Body of pancreas (tissue), 4 donors: Measurements from ENCODE around the gene TNP2.

Experiments
- CTCF ChIP-seq, 7 experiments: fragments of 450-650 bp in 4 of 7; fragments of 200-600 bp in 3 of 7; sonication (generic) in 3 of 7; IDR thresholded peaks; one replicate each; pipeline ENCODE4 v1.5.1; 2016 to 2019; ENCODE audit warnings: antibody characterized with exemption in 7 of 7
- POLR2A ChIP-seq, 3 donors: fragments of 450-650 bp; IDR thresholded peaks; one replicate each; pipeline ENCODE4 v1.6.1; 2016; ENCODE audit warnings: antibody characterized with exemption in 3 of 3, mild to moderate bottlenecking in 2 of 3

DNA sequence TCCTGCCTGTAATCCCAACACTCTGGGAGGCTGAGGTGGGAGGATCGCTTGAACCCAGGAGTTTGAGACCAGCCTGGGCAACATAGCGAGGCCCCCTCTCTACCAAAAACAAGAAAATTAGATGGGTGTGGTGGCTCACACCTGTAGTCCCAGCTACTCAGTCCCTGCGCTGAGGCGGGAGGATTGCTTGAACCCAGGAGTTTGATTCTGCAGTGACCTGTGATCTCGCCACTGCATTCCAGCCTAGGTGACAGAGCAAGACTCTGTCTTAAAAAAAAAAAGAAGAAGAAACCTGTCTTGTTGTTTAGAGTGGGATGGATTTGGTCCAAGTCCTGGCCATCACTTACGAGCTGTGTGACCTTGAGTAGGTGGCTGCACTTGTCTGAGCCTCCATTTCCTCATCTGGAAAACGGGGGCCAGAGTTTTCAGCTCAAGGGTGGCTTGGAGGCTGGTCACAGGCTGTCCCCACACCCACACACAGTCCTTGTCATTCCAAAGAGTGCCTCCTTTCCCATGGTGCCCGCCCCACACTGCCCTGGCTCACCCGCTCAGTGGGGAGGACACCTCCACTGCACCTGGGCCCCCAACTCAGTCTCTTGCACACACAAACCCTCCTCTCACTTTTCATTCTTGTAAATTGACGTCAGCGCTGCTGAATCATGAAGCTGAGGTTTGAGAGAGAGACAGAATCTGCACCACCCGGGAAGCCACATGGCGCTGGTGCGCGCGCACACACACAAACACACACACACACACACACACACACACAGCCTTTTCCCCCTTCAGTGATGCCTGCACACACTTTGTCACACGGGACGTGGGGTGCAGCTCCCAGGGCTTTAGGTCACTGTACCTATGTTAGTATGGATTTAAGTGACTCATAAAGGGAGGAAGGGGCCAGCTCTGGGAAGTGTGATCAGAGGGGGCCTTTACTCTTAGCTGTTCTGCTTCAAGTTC, 17.3 kb downstream of the TNP2 start:
- TF ChIP-seq CTCF (IDR thresholded peaks at IDR 0.05) (no peak), POLR2A (IDR thresholded peaks at IDR 0.05) (no peak)
